Esophagus squamous epithelium (tissue), 5 donors: Measurements from ENCODE around the gene UNC93A. TPM values are rescaled to one million over a fixed set of nuclear protein-coding genes. Genes with fewer than 3 reads are reported as not detected.
"Not testable (repeated sequence)": the region's sequence is repeated elsewhere in the genome, so short reads cannot be mapped to it uniquely, and the experiment has no call there.

Source experiments
- DNase-seq: peaks from one replicate; lab custom pipeline; 2025; lab: John Stamatoyannopoulos, UW
- H3K27ac ChIP-seq, 4 donors: fragments of 200-600 bp; sonication (generic); one replicate each; pipeline ENCODE4 v1.5.1; 2016 to 2019; ENCODE audit warnings: mild to moderate bottlenecking in 1 of 4
- H3K27me3 ChIP-seq, 4 donors: fragments of 200-600 bp; sonication (generic); 1 replicate in 3 of 4; 2 replicates in 1 of 4; pipeline versions ENCODE4 v1.5.1 to v1.6.0; 2017 to 2021; ENCODE audit warnings: antibody characterized with exemption in 1 of 4
- H3K36me3 ChIP-seq, 3 donors: fragments of 200-600 bp; sonication (generic); one replicate each; pipeline ENCODE4 v1.5.1; 2016 to 2019
- H3K4me1 ChIP-seq, 3 donors: fragments of 200-600 bp; sonication (generic); one replicate each; pipeline ENCODE4 v1.5.1; 2017 to 2019
- H3K4me3 ChIP-seq, 4 donors: fragments of 200-600 bp; sonication (generic); 1 replicate in 3 of 4; 2 replicates in 1 of 4; pipeline ENCODE4 v1.5.1; 2016 to 2019; ENCODE audit warnings: mild to moderate bottlenecking in 2 of 4, moderate library complexity in 1 of 4
- H3K9me3 ChIP-seq, 3 donors: fragments of 200-600 bp; sonication (generic); one replicate each; pipeline ENCODE4 v1.5.1; 2016 to 2019
- POLR2A ChIP-seq, 4 donors: fragments of 450-650 bp; IDR thresholded peaks; one replicate each; pipeline ENCODE4 v1.6.1; 2017; ENCODE audit warnings: antibody characterized with exemption in 4 of 4, mild to moderate bottlenecking in 4 of 4, moderate library complexity in 3 of 4
- WGBS, 2 donors: methylation state at CpG; one replicate each; pipeline ENCODE4 v1.1.5; 2018; 5-methylcytosine and 5-hydroxymethylcytosine counted together
- intact Hi-C: fragments of 100-400 bp; cut with DNase I; formaldehyde crosslinking; loops from one replicate; pipeline ENCODE4 v1.15.0; 2022
- total RNA-seq, 4 donors: library from RNA; depleted of rRNA; stranded (reverse); fragments of >200 nt; gene quantifications; one replicate each; pipeline ENCODE4 v1.1.0, GENCODE V29; 2016
- TF ChIP-seq, protein P1 (sequence below), 6 experiments: fragments of 450-650 bp in 4 of 6; fragments of 200-600 bp in 2 of 6; sonication (generic) in 2 of 6; IDR thresholded peaks; one replicate each; pipeline ENCODE4 v1.5.1; 2016 to 2019; ENCODE audit warnings: antibody characterized with exemption in 6 of 6, mild to moderate bottlenecking in 4 of 6, moderate library complexity in 4 of 6
- donor health status: DM: yes; HTN: yes; CAD: no.

Gene UNC93A
- total RNA-seq, 4 donors from 2014 or later, result 0.76 to 5.2 (median 0.93) TPM

DNA sequence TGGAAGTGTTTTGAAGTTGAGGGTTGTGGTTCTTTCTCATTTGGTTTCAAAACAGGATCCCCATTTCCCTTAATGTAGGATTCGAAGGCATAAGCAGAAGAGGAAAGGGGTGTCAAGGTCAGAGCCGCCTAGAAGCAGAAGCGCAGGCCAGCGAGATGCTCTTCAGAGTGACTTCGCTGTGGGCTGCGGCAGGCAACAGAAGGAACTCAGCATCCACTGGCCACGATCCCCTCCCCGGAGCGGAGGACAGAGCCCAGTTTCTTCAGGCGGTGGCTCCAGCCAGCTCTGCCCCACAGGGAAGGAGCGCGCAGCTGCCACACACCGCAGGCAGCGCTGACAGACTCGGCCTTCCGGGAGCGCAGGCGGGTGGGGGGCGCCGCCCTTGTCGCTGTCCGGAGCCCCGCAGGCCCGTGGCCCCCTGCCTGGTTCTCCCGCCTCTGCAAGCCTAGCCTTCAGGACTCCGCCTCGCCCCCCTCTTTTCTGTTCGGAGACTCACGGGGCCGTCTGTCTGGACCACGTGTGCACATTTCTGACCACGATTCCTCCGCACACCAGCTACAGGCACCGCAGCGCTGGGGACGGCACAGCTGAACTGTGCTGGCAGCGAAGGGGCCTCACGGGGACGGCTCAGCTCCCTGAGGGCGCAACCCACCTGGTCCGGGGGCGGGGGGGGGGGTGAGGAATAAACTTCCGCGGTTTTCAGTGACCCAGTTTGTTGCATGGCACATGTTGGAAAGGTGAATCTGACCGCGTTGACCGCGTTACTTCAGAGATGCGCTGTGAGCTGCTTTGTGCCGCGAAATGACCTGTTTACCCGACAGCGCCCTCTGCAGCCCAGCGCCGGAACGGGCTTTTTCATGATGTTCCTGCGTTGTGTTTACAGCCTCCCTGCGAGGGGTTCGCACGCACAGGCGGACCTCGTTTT is 59.9 kb downstream of the UNC93A start:
- 1% methylated on average over 34 to 47 of the region's 62 CpGs for WGBS, 2 donors
- Histone ChIP-seq H3K27me3 (peaks cover 0 to 60% (median 0%) of the 10 kb centered on the region in 4 donors), H3K27ac (peak overlapping the region; percentile 48 to 68 (median 57)), H3K4me1 (peaks cover 11 to 17% (median 11%) of the 10 kb centered on the region in 3 donors), H3K36me3 (no peaks in the 10 kb centered on the region), H3K4me3 (peak overlapping the region; percentile 10 to 67 (median 46)), H3K9me3 (peaks cover 0 to 8% (median 0%) of the 10 kb centered on the region in 3 donors)
- peak; percentile 7 for DNase-seq
- intact Hi-C loops, result no loop called here
- TF ChIP-seq, protein P1, sequence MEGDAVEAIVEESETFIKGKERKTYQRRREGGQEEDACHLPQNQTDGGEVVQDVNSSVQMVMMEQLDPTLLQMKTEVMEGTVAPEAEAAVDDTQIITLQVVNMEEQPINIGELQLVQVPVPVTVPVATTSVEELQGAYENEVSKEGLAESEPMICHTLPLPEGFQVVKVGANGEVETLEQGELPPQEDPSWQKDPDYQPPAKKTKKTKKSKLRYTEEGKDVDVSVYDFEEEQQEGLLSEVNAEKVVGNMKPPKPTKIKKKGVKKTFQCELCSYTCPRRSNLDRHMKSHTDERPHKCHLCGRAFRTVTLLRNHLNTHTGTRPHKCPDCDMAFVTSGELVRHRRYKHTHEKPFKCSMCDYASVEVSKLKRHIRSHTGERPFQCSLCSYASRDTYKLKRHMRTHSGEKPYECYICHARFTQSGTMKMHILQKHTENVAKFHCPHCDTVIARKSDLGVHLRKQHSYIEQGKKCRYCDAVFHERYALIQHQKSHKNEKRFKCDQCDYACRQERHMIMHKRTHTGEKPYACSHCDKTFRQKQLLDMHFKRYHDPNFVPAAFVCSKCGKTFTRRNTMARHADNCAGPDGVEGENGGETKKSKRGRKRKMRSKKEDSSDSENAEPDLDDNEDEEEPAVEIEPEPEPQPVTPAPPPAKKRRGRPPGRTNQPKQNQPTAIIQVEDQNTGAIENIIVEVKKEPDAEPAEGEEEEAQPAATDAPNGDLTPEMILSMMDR (IDR thresholded peaks at IDR 0.05), result peak; percentile 33 to 79 (median 70)
- TF ChIP-seq POLR2A (IDR thresholded peaks at IDR 0.05), result no peak

DNA sequence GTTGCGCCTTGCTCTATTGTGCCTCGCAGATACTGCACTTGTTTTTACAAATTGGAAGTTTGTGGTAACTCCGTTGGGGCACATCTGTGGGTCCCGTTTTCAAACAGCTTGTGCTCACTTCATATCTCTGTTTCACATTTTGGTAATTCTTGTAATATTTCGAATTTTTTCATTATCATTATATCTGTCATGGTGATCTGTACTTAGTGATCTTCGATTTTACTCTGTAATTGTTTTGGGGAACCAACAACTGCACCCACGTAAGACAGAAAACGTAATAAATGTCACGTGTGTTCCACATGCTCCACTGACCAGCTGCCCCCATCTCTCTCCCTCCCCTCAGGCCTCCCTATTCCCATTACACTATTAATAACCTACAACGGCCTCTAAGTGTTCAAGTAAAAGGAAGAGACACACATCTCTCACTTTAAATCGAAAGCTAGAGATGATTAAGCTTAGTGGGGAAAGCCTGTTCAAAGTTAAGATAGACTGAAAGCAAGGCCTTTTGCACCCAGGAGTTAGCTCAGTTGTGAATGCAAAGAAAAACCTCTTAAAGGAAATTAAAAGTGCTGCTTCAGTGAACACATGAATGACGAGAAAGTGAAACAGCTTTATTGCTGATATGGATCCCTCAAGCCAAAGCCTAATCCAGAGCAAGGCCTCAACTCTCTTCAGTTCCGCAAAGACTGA is 60.7 kb downstream of the UNC93A start:
- no peak for DNase-seq
- Histone ChIP-seq H3K27me3 (peaks cover 0 to 63% (median 0%) of the 10 kb centered on the region in 4 donors), H3K4me1 (peaks cover 11 to 17% (median 11%) of the 10 kb centered on the region in 3 donors), H3K9me3 (peaks cover 0 to 8% (median 0%) of the 10 kb centered on the region in 3 donors), H3K36me3 (no peaks in the 10 kb centered on the region), H3K4me3 (peak overlapping the region in 1 of 4 donors; percentile 67), H3K27ac (no peak overlapping the region)
- WGBS, 2 donors, result 53 to 54% methylated on average over 13 of the region's 13 CpGs
- intact Hi-C loops, result no loop called here
- TF ChIP-seq, protein P1 (IDR thresholded peaks at IDR 0.05), result peak in 1 of 6 experiments; percentile 7
- TF ChIP-seq POLR2A (IDR thresholded peaks at IDR 0.05), result no peak

DNA sequence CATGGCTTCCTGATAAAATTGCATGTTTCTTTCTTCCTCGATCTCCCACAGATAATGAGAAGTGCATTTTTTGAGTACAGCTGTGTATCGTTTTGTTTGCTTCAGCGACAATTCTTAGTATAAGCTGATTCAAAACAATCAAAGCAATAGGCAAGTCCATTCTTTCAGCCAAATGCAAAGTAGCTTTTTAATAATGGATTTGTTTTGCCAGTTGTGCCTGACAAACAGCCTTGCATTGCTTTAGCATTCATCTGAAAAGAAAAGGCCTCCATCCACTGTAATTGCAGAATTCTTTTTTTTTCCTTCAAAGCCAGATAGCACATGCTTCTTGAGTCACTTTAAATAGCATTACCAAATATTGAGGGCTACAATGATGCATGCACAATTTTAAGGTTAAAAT is 65.8 kb downstream of the UNC93A start:
- intact Hi-C loops, result no loop called here
- Histone ChIP-seq H3K4me1 (no peaks in the 10 kb centered on the region), H3K9me3 (peaks cover 0 to 8% (median 0%) of the 10 kb centered on the region in 3 donors), H3K36me3 (no peaks in the 10 kb centered on the region), H3K27me3 (peaks cover 0 to 38% (median 0%) of the 10 kb centered on the region in 4 donors), H3K27ac (no peak overlapping the region), H3K4me3 (no peak overlapping the region)
- TF ChIP-seq, protein P1 (IDR thresholded peaks at IDR 0.05), result no peak
- TF ChIP-seq POLR2A (IDR thresholded peaks at IDR 0.05), result no peak
- no peak for DNase-seq
- WGBS, 2 donors, result 73 to 80% methylated on average over 3 of the region's 3 CpGs

DNA sequence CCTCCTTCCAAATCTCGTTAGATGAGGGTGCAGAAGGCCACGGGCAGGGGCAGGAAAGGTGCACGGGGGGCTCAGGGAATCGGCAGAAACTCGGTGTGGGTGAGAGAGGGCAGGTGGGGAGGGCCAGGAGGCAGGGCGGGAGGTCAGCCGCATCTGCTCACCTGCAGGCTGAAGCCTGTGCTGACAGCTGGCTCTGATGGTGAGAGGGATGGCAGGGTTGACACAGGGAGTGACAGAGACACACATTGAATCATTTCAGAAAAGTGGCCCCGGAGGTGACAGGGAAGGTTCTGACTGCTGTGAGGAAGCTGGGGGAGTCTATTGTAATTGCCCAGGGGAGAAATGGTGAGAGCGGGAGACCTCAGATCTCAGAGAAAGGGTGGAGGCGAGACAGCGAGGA is 67.3 kb downstream of the UNC93A start:
- H3K36me3 ChIP-seq, H3K9me3 ChIP-seq, H3K27ac ChIP-seq, DNase-seq, intact Hi-C loops, H3K4me1 ChIP-seq, H3K4me3 ChIP-seq: not testable (repeated sequence)
- WGBS, 2 donors, result 71 to 75% methylated on average over 2 to 3 of the region's 11 CpGs
- peaks cover 0 to 25% (median 0%) of the 10 kb centered on the region in 4 donors for H3K27me3 ChIP-seq

DNA sequence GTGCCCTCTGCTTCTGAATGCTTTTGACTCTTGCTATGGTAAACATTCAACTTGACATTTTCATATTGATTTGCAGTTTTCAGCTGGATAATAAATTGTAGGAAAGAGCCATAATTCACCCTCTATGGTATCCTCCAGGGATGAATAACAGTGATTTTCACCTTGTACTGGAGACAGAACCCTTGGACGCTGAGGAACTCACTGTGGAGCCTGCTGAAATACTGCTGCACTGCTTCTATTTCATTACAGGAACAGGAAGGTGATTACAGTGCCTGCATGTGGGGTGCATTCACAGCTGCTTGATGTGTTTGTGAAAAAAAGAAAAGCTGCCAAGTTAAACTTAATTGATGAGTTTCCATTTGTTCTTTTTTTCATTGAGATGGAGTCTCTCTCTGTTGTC is 70.1 kb downstream of the UNC93A start:
- DNase-seq, intact Hi-C loops, H3K4me3 ChIP-seq, H3K4me1 ChIP-seq, H3K9me3 ChIP-seq, H3K36me3 ChIP-seq, H3K27ac ChIP-seq: not testable (repeated sequence)
- WGBS, 2 donors, result no CpG with 5 or more reads among the region's 1 CpG
- H3K27me3 ChIP-seq, result peaks cover 0 to 14% (median 0%) of the 10 kb centered on the region in 4 donors

Other genes starting within 250 kb of the UNC93A start
- 1 to 10 TPM in 1 of 4 donors, under 1 TPM in 2, not detected in 1; 0.23 to 2.4 (median 0.57) TPM for gene CCR6, start 168.2 kb upstream of the UNC93A start, total RNA-seq
- not detected for gene GPR31, start 133.3 kb upstream of the UNC93A start, total RNA-seq
- not detected for gene TTLL2, start 33.8 kb downstream of the UNC93A start, total RNA-seq